ENCODE measurements around the gene EIF4B.
"Not testable (repeated sequence)": the region's sequence is repeated elsewhere in the genome, so short reads cannot be mapped to it uniquely, and the experiment has no call there.

The EIF4B gene

GRCh38 chr12:53004178-53004577, 2.1 kb upstream of the EIF4B start:
- DNase-seq = no peak

DNA sequence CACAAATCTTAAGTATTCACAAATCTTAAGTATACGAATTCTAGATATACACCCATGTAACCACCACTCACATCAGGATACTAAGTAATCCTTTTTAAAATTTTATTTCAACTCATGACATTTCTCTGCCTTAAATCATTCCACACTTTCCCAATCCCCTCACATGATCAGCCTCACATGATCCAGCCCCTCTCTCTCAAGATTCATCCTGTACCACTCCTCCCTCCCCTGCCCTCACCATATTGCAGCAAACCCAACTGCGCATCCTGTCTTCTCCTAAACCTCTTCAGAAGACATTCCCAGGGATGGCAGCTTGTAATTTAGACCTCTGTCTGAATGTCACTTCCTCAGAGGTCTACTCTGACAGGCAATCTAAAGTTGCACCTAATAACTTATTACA, 1.7 kb upstream of the EIF4B start:
- no peak for DNase-seq

GRCh38 chr12:53005215-53005985, 856 bp upstream of the EIF4B start:
- no peak for DNase-seq

GRCh38 chr12:53006810-53007309, 604 bp downstream of the EIF4B start:
- DNase-seq = peak; percentile 78

GRCh38 chr12:53007343-53007742, 1.1 kb downstream of the EIF4B start:
- DNase-seq = no peak

DNA sequence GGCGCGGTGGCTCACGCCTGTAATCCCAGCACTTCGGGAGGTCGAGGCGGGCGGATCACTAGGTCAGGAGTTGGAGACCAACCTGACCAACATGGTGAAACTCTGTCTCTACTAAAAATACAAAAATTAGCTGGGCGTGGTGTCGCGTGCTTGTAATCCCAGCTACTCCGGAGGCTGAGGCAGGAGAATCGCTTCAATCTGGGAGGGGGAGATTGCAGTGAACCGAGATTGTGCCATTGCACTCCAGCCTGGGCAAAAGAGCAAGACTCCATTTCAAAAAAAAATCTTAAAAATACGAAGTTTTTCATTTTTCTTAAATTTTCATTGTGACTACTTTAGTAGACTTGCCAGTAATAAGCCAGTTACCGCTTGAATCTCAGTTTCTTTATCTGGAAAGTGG, 2.5 kb downstream of the EIF4B start:
- DNase-seq = not testable (repeated sequence)

DNA sequence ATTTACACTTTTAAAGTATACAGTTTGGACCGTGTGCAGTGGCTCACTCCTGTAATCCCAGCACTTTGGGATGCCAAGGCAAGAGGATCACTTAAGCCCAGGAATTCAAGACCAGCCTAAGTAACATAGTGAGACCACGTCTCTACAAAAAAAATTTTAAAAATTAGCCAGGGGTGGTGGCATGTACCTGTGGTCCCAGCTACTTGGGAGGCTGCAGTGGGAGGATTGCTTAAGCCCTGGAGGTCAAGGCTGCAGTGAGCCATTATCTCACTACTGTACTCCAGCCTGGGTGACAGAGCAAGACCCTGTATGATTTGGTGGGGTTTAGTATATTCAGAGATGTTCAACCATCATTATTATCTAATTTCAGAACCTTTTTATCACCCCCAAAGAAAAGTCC, 4.7 kb downstream of the EIF4B start:
- no peak for DNase-seq

DNA sequence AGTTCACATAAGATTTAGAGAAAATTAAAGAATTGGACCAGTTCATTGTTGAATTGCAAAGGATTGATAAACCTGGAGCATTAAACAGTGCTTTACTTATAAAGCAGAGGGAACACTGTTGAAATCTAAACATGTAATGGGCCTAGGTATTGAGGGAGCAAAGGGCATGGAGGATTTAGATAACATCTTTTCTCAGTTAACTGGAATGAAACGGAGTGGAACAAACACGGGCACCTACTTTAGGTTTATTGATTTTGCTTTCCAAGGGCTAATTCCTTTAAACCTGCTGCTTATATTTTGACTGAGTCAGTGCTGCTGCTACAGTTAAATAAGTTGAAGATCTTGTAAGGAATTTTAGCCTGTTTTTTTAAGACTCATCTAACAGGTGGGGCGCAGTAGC, 5.6 kb downstream of the EIF4B start:
- DNase-seq = no peak

GRCh38 chr12:53012928-53013327, 6.7 kb downstream of the EIF4B start:
- DNase-seq = no peak

DNA sequence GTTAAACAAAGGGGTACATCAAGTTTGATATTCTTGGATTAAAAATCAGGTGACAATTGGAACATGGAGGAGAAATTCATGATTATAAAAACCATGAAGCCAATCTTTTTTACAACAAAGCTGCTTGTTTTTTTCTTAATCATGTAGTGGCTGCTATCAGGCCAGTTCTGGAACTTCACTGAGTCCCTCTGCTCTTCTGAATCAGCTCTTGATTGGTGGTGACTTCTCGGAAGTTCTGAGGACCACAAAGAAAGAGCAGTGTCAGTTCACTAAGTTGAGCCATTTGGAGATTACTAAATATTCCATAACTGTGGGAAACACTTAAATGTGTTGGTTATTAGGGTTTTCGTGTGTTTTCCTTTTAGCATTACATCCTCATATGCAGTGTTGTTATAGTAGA, 8.5 kb downstream of the EIF4B start:
- DNase-seq = no peak

- DNase-seq = no peak
These were observed 19.0 kb downstream of the EIF4B start for GRCh38 chr12:53025250-53025649.

DNA sequence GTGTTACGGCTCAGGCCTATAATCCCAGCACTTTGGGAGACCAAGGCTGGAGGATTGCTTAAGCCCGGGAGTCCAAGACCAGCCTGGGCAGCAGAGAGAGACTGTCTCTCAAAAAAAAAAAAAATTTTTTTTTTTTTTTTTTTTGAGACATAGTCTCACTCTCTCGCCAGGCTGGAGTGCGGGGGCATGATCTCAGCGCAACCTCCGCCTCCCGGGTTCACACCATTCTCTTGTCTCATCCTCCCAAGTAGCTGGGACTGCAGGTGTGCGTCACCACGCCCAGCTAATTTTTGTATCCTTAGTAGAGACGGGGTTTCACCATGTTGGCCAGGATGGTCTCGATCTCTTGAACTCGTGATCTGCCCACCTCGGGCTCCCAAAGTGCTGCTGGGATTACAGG, 20.8 kb downstream of the EIF4B start:
- not testable (repeated sequence) for DNase-seq

DNA sequence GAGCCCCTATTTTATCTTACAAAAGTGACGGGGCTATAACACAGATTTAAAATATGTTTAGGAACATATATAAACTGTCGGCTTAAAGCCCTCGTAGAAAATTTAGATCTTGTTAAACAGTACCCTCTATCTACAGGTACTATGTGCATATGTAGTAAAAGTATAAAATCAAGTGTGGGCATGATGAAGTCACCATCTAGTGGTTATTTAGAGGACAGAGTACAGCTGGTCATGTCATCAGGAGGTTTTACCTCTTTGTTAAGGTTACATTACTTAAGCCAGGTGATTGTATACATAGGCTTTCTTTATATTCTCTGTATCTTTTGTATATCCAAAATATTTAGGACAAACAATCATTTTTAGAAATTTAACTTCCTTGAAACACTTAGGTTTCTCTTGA, 25.4 kb downstream of the EIF4B start:
- no peak for DNase-seq

GRCh38 chr12:53033832-53034231, 27.6 kb downstream of the EIF4B start:
- not testable (repeated sequence) for DNase-seq

GRCh38 chr12:53034459-53034858, 28.2 kb downstream of the EIF4B start:
- no peak for DNase-seq

- DNase-seq = no peak
These were observed 30.5 kb downstream of the EIF4B start for GRCh38 chr12:53036802-53037201.

DNA sequence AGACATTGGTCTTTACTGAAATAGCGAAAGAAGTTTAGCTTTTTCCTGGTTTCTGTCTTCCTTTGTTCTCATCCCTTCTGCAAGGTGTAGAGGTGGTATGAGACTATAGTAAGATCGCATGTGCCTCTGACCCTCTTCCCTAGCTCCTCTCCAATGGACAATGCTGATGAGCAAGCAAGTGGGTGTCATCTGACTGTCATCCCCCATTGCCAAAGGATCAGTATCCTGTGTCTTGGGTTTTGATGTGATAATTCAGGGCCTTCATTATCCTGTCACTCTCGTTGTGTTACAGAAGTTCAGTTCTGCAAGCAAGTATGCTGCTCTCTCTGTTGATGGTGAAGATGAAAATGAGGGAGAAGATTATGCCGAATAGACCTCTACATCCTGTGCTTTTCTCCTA, 33.6 kb downstream of the EIF4B start:
- no peak for DNase-seq

- DNase-seq = no peak
These were observed 36.6 kb downstream of the EIF4B start for GRCh38 chr12:53042607-53043454.

DNA sequence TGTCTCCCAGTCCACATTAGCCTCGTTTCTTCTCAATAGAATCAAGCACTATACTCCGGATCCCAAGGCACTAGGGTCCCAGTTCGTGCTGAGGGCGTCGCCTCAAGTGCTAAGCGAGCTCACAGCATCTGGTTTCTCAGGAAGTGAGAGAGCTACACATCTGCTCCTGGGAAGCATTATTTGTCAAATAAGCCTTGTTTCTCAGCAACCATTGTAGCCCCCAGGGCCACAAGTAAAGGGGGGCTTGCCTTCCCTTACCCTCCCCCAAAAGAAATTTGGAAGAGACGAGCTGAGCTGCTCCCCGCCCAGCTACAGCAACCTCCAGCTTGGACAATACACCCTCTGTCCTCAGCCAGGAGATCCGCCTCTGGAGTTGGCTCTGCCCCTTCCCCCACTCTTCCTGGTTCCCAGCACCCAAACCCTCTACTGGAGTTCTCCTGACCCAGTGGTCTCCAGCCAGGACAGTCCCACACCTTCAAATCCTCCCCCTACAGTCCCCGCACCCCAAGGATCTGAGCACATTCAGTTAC, 37.9 kb downstream of the EIF4B start:
- no peak for DNase-seq

DNA sequence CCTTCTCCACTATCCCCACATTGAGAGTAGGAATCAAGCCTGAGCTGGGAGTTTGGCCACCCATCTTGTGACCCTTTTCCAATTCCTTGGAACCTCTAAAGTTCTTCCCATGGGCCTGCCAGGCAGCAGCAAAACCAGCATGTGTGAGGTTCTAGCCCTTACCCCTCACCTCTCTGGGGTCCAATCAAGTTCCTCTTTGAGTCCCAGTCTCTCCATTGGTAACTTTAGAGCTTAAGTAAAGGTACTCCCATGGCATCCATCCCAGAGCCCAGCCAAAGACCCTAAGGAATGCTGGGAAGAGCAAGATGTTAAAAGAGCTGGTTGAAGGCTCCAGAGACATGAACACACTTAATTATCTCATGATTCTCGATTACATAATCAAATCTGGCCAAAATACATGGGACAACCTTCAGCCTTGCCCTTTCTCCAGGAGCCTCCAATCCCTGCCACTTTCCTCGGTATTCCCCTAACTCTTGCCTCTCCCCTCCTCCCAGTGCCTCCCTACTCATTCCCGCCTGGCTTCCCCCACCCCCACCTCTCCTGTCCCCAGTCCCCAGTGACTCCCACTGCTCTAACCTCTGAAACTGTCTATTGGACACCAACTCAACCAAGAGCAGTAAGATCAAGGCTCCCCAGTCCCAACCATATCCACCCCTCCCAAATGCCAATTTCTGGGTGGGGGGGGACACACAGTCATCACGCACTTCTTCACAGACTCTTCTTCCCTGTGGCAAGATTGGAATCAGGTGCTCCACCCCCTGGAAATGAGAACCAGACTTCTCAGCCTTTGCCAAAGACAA, 38.8 kb downstream of the EIF4B start:
- no peak for DNase-seq

DNA sequence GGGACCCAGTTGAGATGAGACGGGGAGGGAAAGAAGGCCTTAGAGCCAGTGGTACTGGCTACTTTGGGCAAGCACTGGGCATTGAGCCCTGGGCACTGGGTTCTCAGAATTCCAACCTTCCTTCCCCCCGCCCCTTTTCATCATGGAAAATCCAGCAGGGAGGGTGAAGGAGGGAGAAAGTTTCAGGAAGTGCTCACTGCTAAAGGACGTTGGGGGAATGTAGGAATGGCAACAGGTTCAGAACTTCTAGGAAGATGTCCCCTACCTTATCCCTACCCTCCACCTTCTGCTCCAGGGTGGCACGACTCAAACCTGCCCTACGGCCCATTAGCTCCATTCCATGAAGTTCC, 39.4 kb downstream of the EIF4B start:
- no peak for DNase-seq

DNA sequence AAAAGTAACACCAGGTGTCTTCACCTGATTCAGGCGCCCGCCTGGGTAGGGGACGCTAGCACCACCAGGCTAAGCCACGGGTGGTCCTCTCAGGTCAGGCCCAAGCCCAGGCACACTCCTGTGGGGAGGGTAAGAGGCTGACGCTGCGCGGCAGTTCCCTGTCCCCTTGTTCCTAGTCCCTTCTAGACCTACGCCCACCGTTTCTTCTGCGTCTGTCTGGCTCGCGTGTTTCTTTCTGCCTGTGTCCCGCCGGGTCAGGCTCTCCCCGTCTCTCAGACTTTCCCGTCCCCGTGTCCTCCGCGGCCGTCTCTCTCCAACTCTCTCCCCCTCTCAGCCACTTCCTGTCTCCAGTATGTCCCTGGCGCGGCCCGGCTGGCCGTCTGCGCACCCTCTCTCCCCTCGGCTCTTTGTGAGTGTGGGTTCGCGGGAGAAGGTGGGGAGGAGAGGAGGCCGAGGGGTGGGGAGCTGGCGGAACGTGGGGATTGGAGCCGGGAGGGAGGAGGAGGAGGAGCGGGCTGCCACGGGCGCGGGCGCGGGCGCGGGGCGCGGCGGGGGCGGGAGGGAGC, 40.5 kb downstream of the EIF4B start:
- DNase-seq = no peak
